ENCODE results near the gene CERKL. TPM values are rescaled to one million over a fixed set of nuclear protein-coding genes. Genes with fewer than 3 reads are reported as not detected.

The CERKL gene
- total and polyA plus RNA-seq, 2 experiments from 2014 or later = 0.32 to 0.69 TPM

DNA sequence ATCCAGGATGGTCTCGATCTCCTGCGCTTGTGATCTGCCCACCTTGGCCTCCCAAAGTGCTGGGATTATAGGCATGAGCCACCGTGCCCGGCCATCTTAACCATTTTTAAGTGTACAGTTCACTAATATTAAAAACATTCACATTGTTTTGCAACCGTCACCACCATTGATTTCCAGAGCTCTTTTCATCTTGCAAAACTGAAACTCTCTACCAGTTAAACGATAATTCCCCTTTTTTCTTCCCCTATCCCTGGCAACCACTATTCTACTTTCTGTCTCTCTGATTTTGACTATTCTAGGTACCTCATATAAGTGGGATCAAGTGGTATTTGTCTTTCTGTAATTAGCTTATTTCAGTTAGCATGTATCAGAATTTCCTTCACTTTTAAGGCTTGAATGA lies 40.2 kb upstream of the CERKL start:
- H3K27ac ChIP-seq (ENCODE audit: low read depth) = no peak overlapping the region
- H3K27ac Mint-ChIP-seq = no peak overlapping the region
- peaks cover 3% of the 10 kb centered on the region; the same call in 1 of the 3 replicates for H3K9me3 Mint-ChIP-seq
- no peaks in the 10 kb centered on the region for H3K79me2 ChIP-seq (replicated peaks; ENCODE audit: insufficient read depth)
- TF ChIP-seq, protein P1, sequence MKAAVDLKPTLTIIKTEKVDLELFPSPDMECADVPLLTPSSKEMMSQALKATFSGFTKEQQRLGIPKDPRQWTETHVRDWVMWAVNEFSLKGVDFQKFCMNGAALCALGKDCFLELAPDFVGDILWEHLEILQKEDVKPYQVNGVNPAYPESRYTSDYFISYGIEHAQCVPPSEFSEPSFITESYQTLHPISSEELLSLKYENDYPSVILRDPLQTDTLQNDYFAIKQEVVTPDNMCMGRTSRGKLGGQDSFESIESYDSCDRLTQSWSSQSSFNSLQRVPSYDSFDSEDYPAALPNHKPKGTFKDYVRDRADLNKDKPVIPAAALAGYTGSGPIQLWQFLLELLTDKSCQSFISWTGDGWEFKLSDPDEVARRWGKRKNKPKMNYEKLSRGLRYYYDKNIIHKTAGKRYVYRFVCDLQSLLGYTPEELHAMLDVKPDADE (IDR thresholded peaks at IDR 0.05) = no peak
- TF ChIP-seq, protein P2, sequence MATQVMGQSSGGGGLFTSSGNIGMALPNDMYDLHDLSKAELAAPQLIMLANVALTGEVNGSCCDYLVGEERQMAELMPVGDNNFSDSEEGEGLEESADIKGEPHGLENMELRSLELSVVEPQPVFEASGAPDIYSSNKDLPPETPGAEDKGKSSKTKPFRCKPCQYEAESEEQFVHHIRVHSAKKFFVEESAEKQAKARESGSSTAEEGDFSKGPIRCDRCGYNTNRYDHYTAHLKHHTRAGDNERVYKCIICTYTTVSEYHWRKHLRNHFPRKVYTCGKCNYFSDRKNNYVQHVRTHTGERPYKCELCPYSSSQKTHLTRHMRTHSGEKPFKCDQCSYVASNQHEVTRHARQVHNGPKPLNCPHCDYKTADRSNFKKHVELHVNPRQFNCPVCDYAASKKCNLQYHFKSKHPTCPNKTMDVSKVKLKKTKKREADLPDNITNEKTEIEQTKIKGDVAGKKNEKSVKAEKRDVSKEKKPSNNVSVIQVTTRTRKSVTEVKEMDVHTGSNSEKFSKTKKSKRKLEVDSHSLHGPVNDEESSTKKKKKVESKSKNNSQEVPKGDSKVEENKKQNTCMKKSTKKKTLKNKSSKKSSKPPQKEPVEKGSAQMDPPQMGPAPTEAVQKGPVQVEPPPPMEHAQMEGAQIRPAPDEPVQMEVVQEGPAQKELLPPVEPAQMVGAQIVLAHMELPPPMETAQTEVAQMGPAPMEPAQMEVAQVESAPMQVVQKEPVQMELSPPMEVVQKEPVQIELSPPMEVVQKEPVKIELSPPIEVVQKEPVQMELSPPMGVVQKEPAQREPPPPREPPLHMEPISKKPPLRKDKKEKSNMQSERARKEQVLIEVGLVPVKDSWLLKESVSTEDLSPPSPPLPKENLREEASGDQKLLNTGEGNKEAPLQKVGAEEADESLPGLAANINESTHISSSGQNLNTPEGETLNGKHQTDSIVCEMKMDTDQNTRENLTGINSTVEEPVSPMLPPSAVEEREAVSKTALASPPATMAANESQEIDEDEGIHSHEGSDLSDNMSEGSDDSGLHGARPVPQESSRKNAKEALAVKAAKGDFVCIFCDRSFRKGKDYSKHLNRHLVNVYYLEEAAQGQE (IDR thresholded peaks at IDR 0.05; ENCODE audit: unreplicated experiment) = no peak
- no peak for TF ChIP-seq ZNF114 (CRISPR knock-in tag; IDR thresholded peaks at IDR 0.05)
- no peak for TF ChIP-seq EZH2phosphoT487 (IDR thresholded peaks at IDR 0.05; ENCODE audit: unreplicated experiment)
- no peak for TF ChIP-seq CREB1 (CRISPR knock-in tag; IDR thresholded peaks at IDR 0.05; ENCODE audit: low read depth)
- TF ChIP-seq EZH2 (IDR thresholded peaks at IDR 0.05; ENCODE audit: low read depth, unreplicated experiment) = no peak
- TF ChIP-seq, protein P3, sequence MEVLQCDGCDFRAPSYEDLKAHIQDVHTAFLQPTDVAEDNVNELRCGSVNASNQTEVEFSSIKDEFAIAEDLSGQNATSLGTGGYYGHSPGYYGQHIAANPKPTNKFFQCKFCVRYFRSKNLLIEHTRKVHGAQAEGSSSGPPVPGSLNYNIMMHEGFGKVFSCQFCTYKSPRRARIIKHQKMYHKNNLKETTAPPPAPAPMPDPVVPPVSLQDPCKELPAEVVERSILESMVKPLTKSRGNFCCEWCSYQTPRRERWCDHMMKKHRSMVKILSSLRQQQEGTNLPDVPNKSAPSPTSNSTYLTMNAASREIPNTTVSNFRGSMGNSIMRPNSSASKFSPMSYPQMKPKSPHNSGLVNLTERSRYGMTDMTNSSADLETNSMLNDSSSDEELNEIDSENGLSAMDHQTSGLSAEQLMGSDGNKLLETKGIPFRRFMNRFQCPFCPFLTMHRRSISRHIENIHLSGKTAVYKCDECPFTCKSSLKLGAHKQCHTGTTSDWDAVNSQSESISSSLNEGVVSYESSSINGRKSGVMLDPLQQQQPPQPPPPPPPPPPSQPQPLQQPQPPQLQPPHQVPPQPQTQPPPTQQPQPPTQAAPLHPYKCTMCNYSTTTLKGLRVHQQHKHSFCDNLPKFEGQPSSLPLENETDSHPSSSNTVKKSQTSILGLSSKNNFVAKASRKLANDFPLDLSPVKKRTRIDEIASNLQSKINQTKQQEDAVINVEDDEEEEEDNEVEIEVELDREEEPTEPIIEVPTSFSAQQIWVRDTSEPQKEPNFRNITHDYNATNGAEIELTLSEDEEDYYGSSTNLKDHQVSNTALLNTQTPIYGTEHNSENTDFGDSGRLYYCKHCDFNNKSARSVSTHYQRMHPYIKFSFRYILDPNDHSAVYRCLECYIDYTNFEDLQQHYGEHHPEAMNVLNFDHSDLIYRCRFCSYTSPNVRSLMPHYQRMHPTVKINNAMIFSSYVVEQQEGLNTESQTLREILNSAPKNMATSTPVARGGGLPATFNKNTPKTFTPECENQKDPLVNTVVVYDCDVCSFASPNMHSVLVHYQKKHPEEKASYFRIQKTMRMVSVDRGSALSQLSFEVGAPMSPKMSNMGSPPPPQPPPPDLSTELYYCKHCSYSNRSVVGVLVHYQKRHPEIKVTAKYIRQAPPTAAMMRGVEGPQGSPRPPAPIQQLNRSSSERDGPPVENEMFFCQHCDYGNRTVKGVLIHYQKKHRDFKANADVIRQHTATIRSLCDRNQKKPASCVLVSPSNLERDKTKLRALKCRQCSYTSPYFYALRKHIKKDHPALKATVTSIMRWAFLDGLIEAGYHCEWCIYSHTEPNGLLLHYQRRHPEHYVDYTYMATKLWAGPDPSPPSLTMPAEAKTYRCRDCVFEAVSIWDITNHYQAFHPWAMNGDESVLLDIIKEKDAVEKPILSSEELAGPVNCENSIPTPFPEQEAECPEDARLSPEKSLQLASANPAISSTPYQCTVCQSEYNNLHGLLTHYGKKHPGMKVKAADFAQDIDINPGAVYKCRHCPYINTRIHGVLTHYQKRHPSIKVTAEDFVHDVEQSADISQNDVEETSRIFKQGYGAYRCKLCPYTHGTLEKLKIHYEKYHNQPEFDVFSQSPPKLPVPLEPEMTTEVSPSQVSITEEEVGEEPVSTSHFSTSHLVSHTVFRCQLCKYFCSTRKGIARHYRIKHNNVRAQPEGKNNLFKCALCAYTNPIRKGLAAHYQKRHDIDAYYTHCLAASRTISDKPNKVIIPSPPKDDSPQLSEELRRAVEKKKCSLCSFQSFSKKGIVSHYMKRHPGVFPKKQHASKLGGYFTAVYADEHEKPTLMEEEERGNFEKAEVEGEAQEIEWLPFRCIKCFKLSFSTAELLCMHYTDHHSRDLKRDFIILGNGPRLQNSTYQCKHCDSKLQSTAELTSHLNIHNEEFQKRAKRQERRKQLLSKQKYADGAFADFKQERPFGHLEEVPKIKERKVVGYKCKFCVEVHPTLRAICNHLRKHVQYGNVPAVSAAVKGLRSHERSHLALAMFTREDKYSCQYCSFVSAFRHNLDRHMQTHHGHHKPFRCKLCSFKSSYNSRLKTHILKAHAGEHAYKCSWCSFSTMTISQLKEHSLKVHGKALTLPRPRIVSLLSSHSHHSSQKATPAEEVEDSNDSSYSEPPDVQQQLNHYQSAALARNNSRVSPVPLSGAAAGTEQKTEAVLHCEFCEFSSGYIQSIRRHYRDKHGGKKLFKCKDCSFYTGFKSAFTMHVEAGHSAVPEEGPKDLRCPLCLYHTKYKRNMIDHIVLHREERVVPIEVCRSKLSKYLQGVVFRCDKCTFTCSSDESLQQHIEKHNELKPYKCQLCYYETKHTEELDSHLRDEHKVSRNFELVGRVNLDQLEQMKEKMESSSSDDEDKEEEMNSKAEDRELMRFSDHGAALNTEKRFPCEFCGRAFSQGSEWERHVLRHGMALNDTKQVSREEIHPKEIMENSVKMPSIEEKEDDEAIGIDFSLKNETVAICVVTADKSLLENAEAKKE (CRISPR knock-in tag; IDR thresholded peaks at IDR 0.05) = no peak
- TF ChIP-seq NANOG (IDR thresholded peaks at IDR 0.05; ENCODE audit: borderline replicate concordance) = no peak
- no peak for TF ChIP-seq JUNB (IDR thresholded peaks at IDR 0.05; ENCODE audit: unreplicated experiment)
- no peak for TF ChIP-seq STAT1 (IDR thresholded peaks at IDR 0.05; ENCODE audit: unreplicated experiment)
- TF ChIP-seq, protein P4, sequence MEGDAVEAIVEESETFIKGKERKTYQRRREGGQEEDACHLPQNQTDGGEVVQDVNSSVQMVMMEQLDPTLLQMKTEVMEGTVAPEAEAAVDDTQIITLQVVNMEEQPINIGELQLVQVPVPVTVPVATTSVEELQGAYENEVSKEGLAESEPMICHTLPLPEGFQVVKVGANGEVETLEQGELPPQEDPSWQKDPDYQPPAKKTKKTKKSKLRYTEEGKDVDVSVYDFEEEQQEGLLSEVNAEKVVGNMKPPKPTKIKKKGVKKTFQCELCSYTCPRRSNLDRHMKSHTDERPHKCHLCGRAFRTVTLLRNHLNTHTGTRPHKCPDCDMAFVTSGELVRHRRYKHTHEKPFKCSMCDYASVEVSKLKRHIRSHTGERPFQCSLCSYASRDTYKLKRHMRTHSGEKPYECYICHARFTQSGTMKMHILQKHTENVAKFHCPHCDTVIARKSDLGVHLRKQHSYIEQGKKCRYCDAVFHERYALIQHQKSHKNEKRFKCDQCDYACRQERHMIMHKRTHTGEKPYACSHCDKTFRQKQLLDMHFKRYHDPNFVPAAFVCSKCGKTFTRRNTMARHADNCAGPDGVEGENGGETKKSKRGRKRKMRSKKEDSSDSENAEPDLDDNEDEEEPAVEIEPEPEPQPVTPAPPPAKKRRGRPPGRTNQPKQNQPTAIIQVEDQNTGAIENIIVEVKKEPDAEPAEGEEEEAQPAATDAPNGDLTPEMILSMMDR (conservative IDR thresholded peaks at IDR 0.05; ENCODE audit: low read depth in 2 of 2) = no peak
- TF ChIP-seq ZNF331 (CRISPR knock-in tag; IDR thresholded peaks at IDR 0.05; ENCODE audit: low read depth) = no peak
- TF ChIP-seq POLR2AphosphoS5 (IDR thresholded peaks at IDR 0.05; ENCODE audit: low read depth) = no peak
- no peaks in the 10 kb centered on the region for H3F3A ChIP-seq (replicated peaks; ENCODE audit: low read depth)
- no peak overlapping the region for H3K4me3 ChIP-seq
- no peaks in the 10 kb centered on the region for H3K4me1 ChIP-seq (ENCODE audit: insufficient read depth)
- peaks cover 3% of the 10 kb centered on the region for H3K27me3 Mint-ChIP-seq (ENCODE audit: insufficient read depth, low read depth, poor library complexity)
- no peaks in the 10 kb centered on the region for H3K4me1 Mint-ChIP-seq
- no peak overlapping the region for H3K4me3 Mint-ChIP-seq
- H3K36me3 ChIP-seq (ENCODE audit: insufficient read depth) = no peaks in the 10 kb centered on the region
- DNase-seq (ENCODE audit: low spot score) = no peak
- no peak overlapping the region for H3K4me2 ChIP-seq
- H3K36me3 Mint-ChIP-seq (ENCODE audit: low read depth) = no peaks in the 10 kb centered on the region
- H4K20me1 ChIP-seq (replicated peaks; ENCODE audit: insufficient read depth) = no peaks in the 10 kb centered on the region
- H3K9me2 ChIP-seq (ENCODE audit: insufficient read depth) = no peaks in the 10 kb centered on the region
- no peak for ATAC-seq
- no peak overlapping the region for H2AFZ ChIP-seq
- H3K27me3 ChIP-seq (ENCODE audit: insufficient read depth) = no peaks in the 10 kb centered on the region

All from GM23338 (cell line).